NCI-H460 (cell line): Measurements from ENCODE around the gene COL11A2. TPM values are rescaled to one million over a fixed set of nuclear protein-coding genes. Genes with fewer than 3 reads are reported as not detected.

ENCODE experiments used
- DNase-seq: peaks from one replicate; pipeline ENCODE4 v3.0.0-alpha.2; 2016; ENCODE audit warnings: low read depth; ENCODE audit errors: extremely low read depth
- total RNA-seq: library from RNA; depleted of rRNA; stranded (reverse); fragments of >200 nt; shearing (Covaris generic); gene quantifications from 2 replicates; pipeline ENCODE4 v1.2.3, GENCODE V29; 2014

COL11A2 gene
- total RNA-seq, 1 experiment from 2014 or later: 0.05 TPM

- no peak for DNase-seq
These were observed 1.4 kb upstream of the COL11A2 start for GRCh38 chr6:33193619-33194018.

- no peak for DNase-seq
These were observed 670 bp upstream of the COL11A2 start for GRCh38 chr6:33192671-33193602.

- no peak for DNase-seq
These were observed 723 bp downstream of the COL11A2 start for GRCh38 chr6:33191383-33192104.

GRCh38 chr6:33190504-33191107 is 1.7 kb downstream of the COL11A2 start:
- no peak for DNase-seq

- no peak for DNase-seq
These were observed 2.4 kb downstream of the COL11A2 start for GRCh38 chr6:33189625-33190448.

- no peak for DNase-seq
These were observed 3.1 kb downstream of the COL11A2 start for GRCh38 chr6:33189164-33189563.

- DNase-seq: no peak
These were observed 4.5 kb downstream of the COL11A2 start for GRCh38 chr6:33187809-33188208.

GRCh38 chr6:33185654-33186187 is 6.5 kb downstream of the COL11A2 start:
- DNase-seq: no peak

- no peak for DNase-seq
These were observed 7.1 kb downstream of the COL11A2 start for GRCh38 chr6:33185190-33185589.

- DNase-seq: no peak
These were observed 9.1 kb downstream of the COL11A2 start for GRCh38 chr6:33183071-33183683.

- DNase-seq: no peak
These were observed 11.1 kb downstream of the COL11A2 start for GRCh38 chr6:33181141-33181540.

- DNase-seq: no peak
These were observed 13.4 kb downstream of the COL11A2 start for GRCh38 chr6:33178755-33179475.

- no peak for DNase-seq
These were observed 14.5 kb downstream of the COL11A2 start for GRCh38 chr6:33177552-33178446.

- no peak for DNase-seq
These were observed 15.4 kb downstream of the COL11A2 start for GRCh38 chr6:33176906-33177305.

GRCh38 chr6:33175436-33176069 is 16.7 kb downstream of the COL11A2 start:
- no peak for DNase-seq

GRCh38 chr6:33174784-33175183 is 17.5 kb downstream of the COL11A2 start:
- DNase-seq: no peak

- DNase-seq: no peak
These were observed 18.6 kb downstream of the COL11A2 start for GRCh38 chr6:33173535-33174180.
